GM21528 (cell line): Measurements from ENCODE around the gene ZNF496.
A peak's percentile ranks its signal among the peaks of the same experiment; 100 is the strongest.
"Not testable (repeated sequence)": the region's sequence is repeated elsewhere in the genome, so short reads cannot be mapped to it uniquely, and the experiment has no call there.

Experiments used
- ATAC-seq: cut with Tn5 transposase; IDR thresholded peaks from one replicate; pipeline ENCODE4 v1.9.1; 2021; ENCODE audit warnings: mild to moderate bottlenecking, moderate library complexity; ENCODE audit not compliant: unreplicated experiment, low FRiP score

The ZNF496 gene

GRCh38 chr1:247360116-247360898, 28.6 kb upstream of the ZNF496 start:
- no peak for ATAC-seq

DNA sequence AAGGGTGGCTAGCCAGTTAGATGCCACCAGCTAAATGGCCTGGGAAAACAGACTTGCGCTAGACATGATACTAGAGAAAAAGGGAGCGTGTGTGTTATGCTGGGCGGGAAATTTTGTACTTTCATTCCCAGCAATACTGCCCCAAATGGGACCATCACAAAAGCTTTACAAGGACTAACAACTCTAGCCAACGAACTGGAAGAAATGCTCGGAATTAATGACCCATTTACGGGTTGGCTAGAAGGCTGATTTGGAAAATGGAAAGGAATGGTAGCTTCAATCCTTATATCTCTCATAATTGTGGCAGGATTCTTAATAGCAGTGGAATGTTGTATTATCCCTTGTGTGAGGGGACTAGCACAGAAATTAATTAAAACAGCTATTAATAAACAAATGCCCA, 27.9 kb upstream of the ZNF496 start:
- ATAC-seq = no peak

- no peak for ATAC-seq
Observed at GRCh38 chr1:247358920-247359319, 27.3 kb upstream of the ZNF496 start.

DNA sequence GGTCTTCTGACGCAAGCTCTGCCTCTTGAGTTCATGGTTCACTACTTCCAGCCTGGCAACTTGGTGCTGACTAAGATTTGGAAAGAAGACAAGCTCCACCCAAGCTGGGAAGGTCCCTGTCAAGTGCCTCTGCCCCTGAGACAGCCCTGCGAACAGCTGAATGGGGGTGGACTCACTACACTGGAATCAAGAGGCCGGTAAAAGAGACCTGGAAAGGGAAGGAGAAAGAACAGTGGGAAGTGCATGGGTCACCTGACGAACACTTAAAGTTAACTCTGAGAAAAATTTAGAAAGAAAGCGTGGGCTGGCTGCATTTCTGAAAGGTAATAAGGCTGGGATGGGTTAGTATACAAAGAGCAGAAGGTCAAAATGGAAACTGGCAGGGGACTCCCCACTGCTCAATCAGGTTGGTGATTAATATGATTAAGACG, 26.1 kb upstream of the ZNF496 start:
- ATAC-seq = peak; percentile 87

DNA sequence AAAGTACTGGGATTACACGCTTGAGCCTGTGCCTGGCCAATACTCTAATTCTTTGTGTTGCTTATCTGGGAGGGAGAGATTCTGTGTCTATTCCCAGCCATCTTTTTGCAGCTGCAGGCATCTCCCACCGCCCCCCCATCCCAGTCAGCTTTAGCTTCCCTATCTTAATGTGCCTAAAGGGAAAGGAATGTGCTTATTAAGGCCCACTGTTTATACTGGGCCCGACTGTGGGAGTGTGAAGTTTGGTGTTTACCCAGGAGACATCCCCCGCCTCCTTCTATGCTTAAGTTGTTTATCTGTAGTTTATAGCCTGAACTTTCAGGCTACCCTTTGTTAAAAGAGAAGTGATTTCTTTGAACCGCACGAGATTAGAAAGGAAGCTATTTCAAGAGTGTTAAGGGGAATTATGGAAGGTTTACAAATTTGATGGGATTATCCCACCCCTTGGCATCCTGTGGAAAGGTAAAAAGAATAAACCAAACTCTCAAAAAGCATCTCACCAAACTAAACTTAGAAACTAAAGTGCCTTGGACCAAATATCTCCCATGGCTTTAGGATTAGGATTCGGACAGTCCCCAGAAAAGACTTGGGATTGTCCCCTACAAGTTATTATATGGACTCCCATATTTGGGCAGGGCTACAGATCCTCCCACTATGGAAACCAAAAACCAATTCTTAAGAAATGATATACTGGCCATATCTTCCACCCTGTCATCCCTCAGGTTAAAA, 25.5 kb upstream of the ZNF496 start:
- ATAC-seq = no peak

GRCh38 chr1:247355160-247355559, 23.5 kb upstream of the ZNF496 start:
- not testable (repeated sequence) for ATAC-seq

DNA sequence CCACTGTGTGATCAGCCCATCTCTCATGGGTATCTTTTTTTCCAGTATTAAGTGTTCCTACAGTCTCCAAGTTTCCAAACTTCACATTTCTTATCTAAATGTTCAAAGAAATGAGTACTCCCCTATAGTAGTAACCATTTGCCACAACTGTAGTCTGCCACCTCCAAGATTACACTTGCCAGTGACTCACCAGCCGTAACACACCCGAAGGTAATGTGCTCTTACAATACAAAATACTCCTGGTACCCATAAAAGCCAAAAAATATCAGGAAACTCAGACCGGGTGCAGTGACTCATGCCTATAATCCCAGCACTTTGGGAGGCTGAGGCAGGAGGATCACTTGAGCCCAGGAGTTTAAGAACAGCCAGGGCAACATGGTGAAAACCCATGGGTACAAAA, 20.5 kb upstream of the ZNF496 start:
- no peak for ATAC-seq

GRCh38 chr1:247350587-247350986, 18.9 kb upstream of the ZNF496 start:
- no peak for ATAC-seq

DNA sequence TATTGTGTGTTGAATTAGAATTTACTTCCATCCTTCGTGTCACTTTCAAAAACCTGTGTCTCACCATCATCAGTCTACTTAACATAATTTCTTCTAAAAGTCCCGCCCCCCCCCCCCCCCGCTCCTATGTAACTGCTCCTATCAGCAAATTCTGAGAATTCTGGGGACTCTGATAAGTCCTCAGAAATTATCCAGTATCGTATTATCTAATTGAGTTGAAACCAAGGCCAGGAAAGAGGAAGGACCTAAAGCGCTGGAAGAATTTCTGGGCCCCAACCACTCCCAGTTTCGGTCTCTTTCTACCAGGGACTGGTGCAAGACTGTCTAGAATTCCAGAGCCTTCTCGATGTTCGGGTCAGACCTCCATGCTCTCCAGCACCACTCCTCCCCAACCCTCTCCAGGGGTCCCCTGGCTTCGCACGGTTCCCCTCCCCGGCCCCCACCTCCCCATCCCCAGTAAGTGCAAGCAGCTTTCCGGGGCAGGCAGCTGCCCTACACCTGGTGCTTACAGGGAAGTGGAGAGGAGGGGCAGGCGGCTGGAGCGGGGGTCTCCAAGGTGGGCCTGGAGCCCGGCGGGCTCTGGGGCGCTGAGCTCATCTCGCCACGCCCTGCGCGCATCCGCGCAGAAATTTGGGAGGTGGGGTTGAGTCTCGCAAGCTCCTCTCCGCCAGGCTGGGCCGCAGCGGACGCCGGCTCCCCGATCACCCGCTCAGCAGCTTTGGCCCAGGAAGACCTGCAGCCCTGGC, 16.0 kb upstream of the ZNF496 start:
- no peak for ATAC-seq

DNA sequence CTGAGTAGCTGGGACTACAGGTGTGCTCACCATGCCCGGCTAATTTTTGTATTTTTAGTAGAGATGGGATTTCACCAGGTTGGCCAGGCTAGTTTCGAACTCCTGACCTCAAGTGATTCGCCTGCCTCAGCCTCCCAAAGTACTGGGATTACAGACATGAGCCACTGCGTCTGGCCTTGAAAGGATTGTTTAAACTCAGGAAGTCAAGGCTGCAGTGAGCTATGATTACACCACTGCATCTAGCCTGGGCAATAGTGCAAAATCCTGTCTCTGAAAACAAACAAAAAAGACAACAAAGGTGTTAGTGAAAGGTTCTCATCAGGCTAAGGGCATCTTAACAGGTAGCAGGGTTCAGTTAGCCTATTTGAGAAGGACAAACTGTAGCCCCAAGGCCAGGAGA, 14.2 kb upstream of the ZNF496 start:
- ATAC-seq = no peak

- no peak for ATAC-seq
Observed at GRCh38 chr1:247343801-247344200, 12.1 kb upstream of the ZNF496 start.

DNA sequence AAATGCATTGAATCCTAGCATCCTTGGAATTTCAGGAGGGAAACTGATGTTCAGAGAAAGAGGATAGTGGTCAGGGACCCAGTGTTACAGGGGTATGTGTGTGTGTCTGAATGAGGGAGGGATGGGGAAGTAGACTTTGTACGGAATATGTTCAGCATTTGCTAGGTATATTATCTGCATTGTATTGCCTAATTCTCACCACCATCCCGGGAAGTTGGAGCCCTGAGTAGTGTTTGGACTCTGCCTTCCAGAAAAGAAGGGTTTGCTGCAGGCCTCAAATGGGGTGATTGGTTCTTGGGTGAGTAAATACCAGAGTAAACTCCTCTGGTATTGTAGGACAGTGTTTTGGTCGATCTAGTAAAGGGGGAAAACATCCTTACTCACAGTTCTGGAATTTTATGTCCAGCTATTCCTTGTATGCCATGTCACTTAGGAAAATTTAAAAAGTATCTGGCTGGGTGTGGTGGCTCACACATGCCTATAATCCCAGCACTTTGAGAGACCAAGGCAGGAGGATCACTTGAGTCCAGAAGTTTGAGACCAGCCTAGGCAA, 7.1 kb upstream of the ZNF496 start:
- no peak for ATAC-seq

- no peak for ATAC-seq
Observed at GRCh38 chr1:247337961-247338360, 6.3 kb upstream of the ZNF496 start.

- no peak for ATAC-seq
Observed at GRCh38 chr1:247337250-247337746, 5.6 kb upstream of the ZNF496 start.

GRCh38 chr1:247336390-247336789, 4.7 kb upstream of the ZNF496 start:
- ATAC-seq = no peak

- ATAC-seq = no peak
Observed at GRCh38 chr1:247335882-247336281, 4.2 kb upstream of the ZNF496 start.

DNA sequence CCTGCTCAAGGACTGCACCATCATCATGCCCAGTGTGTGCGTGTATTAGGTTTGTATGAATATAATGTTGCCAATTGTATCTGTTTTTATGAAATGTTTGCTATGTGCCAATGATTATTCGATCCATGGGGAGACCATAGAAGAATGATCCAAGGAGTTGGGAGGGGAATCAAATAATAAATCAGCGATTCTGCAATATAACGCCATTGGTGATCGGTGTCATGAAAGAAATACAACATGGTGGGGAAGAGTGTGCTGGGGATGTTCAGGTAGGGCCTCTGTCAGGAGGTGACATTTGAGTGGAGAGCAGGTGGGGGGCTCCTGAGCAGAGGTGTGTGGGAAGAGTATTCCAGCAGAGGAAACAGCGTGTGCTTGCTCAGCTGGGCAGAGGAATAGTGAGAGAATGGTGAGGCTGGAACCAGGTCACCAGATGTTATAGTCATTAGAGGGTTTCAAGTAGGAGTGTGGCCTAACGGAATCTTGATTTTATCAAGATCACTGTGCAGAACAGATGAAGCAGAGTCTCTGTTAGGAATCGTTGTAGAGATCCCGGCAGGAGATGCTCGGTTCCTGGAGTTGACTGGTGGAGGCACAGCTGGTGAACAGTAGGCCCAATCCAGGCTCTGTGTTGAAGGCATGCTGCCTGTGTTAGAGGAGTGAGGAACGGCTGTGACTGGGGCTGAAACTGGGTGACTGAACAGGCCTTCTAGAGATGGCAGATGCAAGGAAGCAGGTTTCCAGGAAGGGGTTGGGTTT, 2.9 kb upstream of the ZNF496 start:
- no peak for ATAC-seq

GRCh38 chr1:247332623-247333361, 1.1 kb upstream of the ZNF496 start:
- ATAC-seq = no peak

- peak; percentile 46 for ATAC-seq
Observed at GRCh38 chr1:247332215-247332622, 552 bp upstream of the ZNF496 start.
